Measurements from ENCODE around the gene SLC22A12.

DNA sequence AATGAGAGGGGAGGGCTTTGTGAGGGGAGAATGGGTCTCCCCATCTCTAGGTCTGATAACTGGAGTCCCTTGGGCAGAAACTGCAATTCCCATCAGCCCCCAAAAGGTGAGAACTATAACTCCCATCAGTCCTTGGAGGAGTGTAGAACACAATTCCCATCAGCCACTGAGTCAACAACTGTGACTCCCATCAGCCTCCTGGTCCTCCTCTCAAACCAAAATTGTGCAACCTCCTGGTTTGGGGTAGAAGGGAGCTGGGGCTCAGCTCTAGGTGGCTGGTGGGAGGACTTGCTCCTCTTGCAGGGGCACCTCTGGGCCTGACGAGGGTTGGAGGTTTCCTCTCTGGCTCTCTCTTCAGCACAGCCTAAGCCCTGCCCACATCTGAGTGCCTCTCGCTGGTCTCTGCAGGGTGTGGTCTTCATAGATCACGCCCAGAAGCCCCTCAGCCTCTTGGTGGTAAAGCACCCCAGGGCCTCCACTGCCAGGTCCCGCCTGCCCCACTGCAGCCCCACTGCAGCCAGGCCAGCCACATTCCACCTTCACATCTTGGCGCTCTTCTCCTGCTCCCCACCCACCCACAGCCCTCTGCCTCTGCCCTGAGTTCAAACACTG lies 18.5 kb downstream of the SLC22A12 start:
- TF ChIP-seq, protein P1, sequence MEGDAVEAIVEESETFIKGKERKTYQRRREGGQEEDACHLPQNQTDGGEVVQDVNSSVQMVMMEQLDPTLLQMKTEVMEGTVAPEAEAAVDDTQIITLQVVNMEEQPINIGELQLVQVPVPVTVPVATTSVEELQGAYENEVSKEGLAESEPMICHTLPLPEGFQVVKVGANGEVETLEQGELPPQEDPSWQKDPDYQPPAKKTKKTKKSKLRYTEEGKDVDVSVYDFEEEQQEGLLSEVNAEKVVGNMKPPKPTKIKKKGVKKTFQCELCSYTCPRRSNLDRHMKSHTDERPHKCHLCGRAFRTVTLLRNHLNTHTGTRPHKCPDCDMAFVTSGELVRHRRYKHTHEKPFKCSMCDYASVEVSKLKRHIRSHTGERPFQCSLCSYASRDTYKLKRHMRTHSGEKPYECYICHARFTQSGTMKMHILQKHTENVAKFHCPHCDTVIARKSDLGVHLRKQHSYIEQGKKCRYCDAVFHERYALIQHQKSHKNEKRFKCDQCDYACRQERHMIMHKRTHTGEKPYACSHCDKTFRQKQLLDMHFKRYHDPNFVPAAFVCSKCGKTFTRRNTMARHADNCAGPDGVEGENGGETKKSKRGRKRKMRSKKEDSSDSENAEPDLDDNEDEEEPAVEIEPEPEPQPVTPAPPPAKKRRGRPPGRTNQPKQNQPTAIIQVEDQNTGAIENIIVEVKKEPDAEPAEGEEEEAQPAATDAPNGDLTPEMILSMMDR (IDR thresholded peaks at IDR 0.05): no peak
- TF ChIP-seq POLR2AphosphoS5 (IDR thresholded peaks at IDR 0.05): no peak
- no peak for TF ChIP-seq EP300 (IDR thresholded peaks at IDR 0.05)

Measured in suprapubic skin (tissue), 4 donors.